Activated B cell treated with CpG ODN at 0.5 μM for 24 hours (primary cell): ENCODE results near the gene CDCA4. TPM values are rescaled to one million over a fixed set of nuclear protein-coding genes. Genes with fewer than 3 reads are reported as not detected.
A peak's percentile ranks its signal among the peaks of the same experiment; 100 is the strongest.

Experiments used
- ATAC-seq: fragments of 200-7000 bp; cut with Tn5 transposase; one replicate; pipeline ENCODE4 v1.10.0; 2021; ENCODE audit warnings: low read depth, mild to moderate bottlenecking, moderate library complexity
- CTCF ChIA-PET: fragments of 350-600 bp; sonication (Branson Sonifier 250); formaldehyde crosslinking; loops from one replicate; lab custom pipeline; 2021; ENCODE audit warnings: antibody characterized with exemption; lab: Charles Lee
- POLR2A ChIA-PET: fragments of 350-600 bp; sonication (Branson Sonifier 250); formaldehyde crosslinking; loops from one replicate; lab custom pipeline; 2021; ENCODE audit warnings: antibody characterized with exemption; lab: Charles Lee
- DNase-seq: peaks from one replicate; pipeline ENCODE4 v3.0.0; 2022
- H3K27ac Mint-ChIP-seq: one replicate; pipeline ENCODE4 v1.8.0; 2020; ENCODE audit warnings: mixed read lengths
- H3K27me3 Mint-ChIP-seq: one replicate; pipeline ENCODE4 v1.8.0; 2021; ENCODE audit warnings: mixed read lengths
- H3K36me3 Mint-ChIP-seq: one replicate; pipeline ENCODE4 v1.8.0; 2021; ENCODE audit warnings: low read depth, mixed read lengths
- H3K4me1 Mint-ChIP-seq: one replicate; pipeline ENCODE4 v1.8.0; 2021; ENCODE audit warnings: mixed read lengths
- H3K4me3 Mint-ChIP-seq: one replicate; pipeline ENCODE4 v1.8.0; 2020; ENCODE audit warnings: mild to moderate bottlenecking, mixed read lengths
- H3K9me3 Mint-ChIP-seq: one replicate; pipeline ENCODE4 v1.8.0; 2020; ENCODE audit warnings: mixed read lengths
- intact Hi-C: fragments of 100-400 bp; cut with micrococcal nuclease; formaldehyde crosslinking; loops from one replicate; pipeline ENCODE4 v1.15.1; 2024
- total RNA-seq: library from RNA; stranded (reverse); gene quantifications from 2 replicates; pipeline ENCODE4 v1.2.3, GENCODE V29; 2022
- TF ChIP-seq, protein P1 (sequence below): fragments of 200-600 bp; IDR thresholded peaks from one replicate; pipeline ENCODE4 v1.8.0; 2022; ENCODE audit warnings: antibody characterized with exemption, mild to moderate bottlenecking

CDCA4 gene
- total RNA-seq, 1 donor from 2014 or later: 13.6 TPM

DNA sequence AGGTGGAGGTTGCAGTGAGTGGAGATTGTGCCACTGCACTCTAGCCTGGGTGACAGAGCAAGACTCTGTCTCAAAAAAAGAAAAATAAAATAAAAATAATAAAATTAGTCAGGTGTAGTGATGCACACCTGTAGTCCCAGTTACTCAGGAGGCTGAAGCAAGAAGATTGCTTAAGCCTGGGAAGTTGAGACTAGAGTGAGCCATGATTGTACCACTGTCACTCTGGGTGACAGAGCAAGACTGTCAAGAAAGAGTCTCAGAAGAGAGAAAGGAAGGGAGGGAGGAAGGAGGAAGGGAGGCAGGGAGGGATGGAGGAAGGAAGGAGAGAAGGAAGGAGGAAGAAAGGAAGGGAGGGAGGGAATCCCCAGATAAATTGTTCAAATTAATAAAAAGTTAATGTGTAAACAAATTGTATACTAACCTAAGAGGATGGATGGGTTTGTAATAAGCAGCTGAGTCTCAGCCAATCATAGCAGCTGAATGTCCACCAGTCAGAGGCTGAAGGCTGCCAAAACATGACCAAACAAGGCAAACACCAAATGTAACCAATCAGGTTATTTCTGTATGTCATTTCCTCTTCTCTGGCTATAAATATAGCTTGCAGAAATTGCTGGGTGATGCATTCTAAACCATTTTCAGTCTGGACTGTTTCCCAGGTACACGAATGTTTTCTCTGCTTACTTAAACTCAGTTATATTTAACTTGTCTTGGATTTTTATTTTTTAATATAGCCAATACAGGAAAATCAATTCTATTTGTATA lies 6.1 kb upstream of the CDCA4 start:
- ATAC-seq (no peak), DNase-seq (no peak)
- ChIA-PET CTCF (no interaction called here), POLR2A (interaction anchor here (0.9 to 3.1 kb wide), 3 partner anchors 10 to 42 kb away, joined by 3 to 12 read pairs (median 5); partner anchors contain the start of genes CLBA1 and GPR132)
- peaks cover 32% of the 10 kb centered on the region for H3K4me1 Mint-ChIP-seq
- H3K9me3 Mint-ChIP-seq: no peaks in the 10 kb centered on the region
- H3K4me3 Mint-ChIP-seq: no peak overlapping the region
- peaks cover 2% of the 10 kb centered on the region for H3K36me3 Mint-ChIP-seq
- intact Hi-C loops: no loop called here
- H3K27ac Mint-ChIP-seq: no peak overlapping the region
- TF ChIP-seq, protein P1, sequence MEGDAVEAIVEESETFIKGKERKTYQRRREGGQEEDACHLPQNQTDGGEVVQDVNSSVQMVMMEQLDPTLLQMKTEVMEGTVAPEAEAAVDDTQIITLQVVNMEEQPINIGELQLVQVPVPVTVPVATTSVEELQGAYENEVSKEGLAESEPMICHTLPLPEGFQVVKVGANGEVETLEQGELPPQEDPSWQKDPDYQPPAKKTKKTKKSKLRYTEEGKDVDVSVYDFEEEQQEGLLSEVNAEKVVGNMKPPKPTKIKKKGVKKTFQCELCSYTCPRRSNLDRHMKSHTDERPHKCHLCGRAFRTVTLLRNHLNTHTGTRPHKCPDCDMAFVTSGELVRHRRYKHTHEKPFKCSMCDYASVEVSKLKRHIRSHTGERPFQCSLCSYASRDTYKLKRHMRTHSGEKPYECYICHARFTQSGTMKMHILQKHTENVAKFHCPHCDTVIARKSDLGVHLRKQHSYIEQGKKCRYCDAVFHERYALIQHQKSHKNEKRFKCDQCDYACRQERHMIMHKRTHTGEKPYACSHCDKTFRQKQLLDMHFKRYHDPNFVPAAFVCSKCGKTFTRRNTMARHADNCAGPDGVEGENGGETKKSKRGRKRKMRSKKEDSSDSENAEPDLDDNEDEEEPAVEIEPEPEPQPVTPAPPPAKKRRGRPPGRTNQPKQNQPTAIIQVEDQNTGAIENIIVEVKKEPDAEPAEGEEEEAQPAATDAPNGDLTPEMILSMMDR: no peak
- H3K27me3 Mint-ChIP-seq: no peaks in the 10 kb centered on the region

DNA sequence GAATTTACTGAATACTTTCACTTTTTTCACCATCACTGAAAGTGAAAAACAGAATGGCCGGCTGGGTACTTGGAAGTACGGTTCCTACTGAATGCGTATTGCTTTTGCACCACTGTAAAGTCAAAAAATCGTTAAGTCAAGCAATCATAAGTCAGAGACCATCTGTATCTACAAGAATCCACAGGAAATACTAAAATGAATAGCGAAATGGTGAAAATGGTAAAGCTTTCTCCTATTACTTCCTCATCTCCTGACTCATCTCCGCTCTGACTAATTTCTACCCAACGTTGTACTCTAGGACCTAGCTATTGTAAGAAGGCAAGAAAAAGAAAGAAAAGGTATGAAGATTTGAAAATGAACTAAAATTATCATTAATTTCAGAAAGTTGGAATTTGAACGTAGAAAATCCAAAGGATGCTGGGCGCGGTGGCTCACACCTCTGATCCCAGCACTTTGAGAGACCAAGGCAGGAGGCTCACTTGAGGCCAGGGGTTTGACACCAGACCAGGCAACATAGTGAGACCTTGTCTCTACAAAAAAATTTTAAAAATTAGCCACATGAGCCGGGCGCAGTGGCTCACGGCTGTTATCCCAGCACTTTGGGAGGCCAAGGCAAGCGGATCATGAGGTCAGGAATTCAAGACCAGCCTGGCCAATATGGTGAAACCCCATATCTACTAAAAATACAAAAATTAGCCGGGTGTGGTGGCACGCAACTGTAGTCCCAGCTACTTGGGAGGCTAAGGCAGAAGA lies 5.3 kb upstream of the CDCA4 start:
- no peaks in the 10 kb centered on the region for H3K27me3 Mint-ChIP-seq
- peaks cover 37% of the 10 kb centered on the region for H3K4me1 Mint-ChIP-seq
- H3K9me3 Mint-ChIP-seq: no peaks in the 10 kb centered on the region
- H3K36me3 Mint-ChIP-seq: peaks cover 2% of the 10 kb centered on the region
- intact Hi-C loops: no loop called here
- ChIA-PET POLR2A (interaction anchor here (0.6 to 3.1 kb wide), 5 partner anchors 9 to 51 kb away, joined by 3 to 12 read pairs (median 3); partner anchors contain the start of genes CLBA1 and GPR132), CTCF (interaction anchor here (1.5 to 1.6 kb wide), 2 partner anchors 19 to 20 kb away, joined by 4 to 5 read pairs; no protein-coding TSS in a partner anchor)
- peak overlapping the region; percentile 55 for H3K4me3 Mint-ChIP-seq
- TF ChIP-seq, protein P1: no peak
- peak overlapping the region; percentile 83 for H3K27ac Mint-ChIP-seq
- ATAC-seq (peak; percentile 12), DNase-seq (no peak)

DNA sequence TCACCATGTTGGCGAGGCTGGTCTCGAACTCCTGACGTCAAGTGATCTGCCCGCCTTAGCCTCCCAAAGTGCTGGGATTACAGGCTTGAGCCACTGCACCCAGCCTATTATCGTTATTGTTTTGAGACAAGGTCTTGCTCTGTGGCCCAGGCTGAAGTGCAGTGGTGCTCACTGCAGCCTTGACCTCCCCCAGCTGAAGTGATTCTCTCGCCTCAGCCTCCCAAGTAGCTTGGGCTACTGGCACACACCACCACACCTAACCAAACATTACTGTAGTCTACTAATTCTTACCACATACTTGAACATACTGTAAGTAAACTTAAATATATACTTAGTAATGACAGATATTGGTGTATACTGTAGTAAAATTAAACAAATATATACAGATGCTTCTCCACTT lies 4.5 kb upstream of the CDCA4 start:
- Mint-ChIP-seq H3K4me3 (peak overlapping the region; percentile 19), H3K36me3 (peaks cover 2% of the 10 kb centered on the region), H3K9me3 (no peaks in the 10 kb centered on the region), H3K4me1 (peaks cover 37% of the 10 kb centered on the region), H3K27me3 (no peaks in the 10 kb centered on the region), H3K27ac (peak overlapping the region; percentile 83)
- POLR2A ChIA-PET: interaction anchor here (1.0 to 3.1 kb wide), 3 partner anchors 36 to 50 kb away, joined by 3 to 12 read pairs (median 3); partner anchors contain the start of gene GPR132
- TF ChIP-seq, protein P1: no peak
- no peak for DNase-seq
- no peak for ATAC-seq
- intact Hi-C loops: loop anchor here (1.0 kb wide), 1 partner anchor 20 kb away; no protein-coding TSS in a partner anchor
- CTCF ChIA-PET: interaction anchor here (1.5 to 1.6 kb wide), 2 partner anchors 20 to 21 kb away, joined by 4 to 5 read pairs; no protein-coding TSS in a partner anchor

- no peak overlapping the region for H3K4me3 Mint-ChIP-seq
- ChIA-PET POLR2A (no interaction called here), CTCF (interaction anchor here (1.6 kb wide), 1 partner anchor 21 kb away, joined by 5 read pairs; no protein-coding TSS in a partner anchor)
- no peak for ATAC-seq
- TF ChIP-seq, protein P1: no peak
- no peak for DNase-seq
- H3K27ac Mint-ChIP-seq: peak overlapping the region; percentile 16
- H3K9me3 Mint-ChIP-seq: no peaks in the 10 kb centered on the region
- no peaks in the 10 kb centered on the region for H3K27me3 Mint-ChIP-seq
- intact Hi-C loops: no loop called here
- H3K4me1 Mint-ChIP-seq: peaks cover 50% of the 10 kb centered on the region
- no peaks in the 10 kb centered on the region for H3K36me3 Mint-ChIP-seq
These were observed 3.1 kb upstream of the CDCA4 start for GRCh38 chr14:105023791-105024480.
